Mesothelial cell of epicardium (in vitro differentiated cells): ENCODE measurements around the gene MXRA7. TPM values are rescaled to one million over a fixed set of nuclear protein-coding genes. Genes with fewer than 3 reads are reported as not detected.

ENCODE experiments used
- DNase-seq, 2 experiments: peaks; one replicate each; pipeline ENCODE4 v3.0.0; 2021; ENCODE audit warnings: low spot score in 2 of 2; ENCODE audit not compliant: unreplicated experiment in 2 of 2
- H3K27ac Mint-ChIP-seq: 2 replicates; pipeline ENCODE4 v1.8.0; 2021; ENCODE audit warnings: mixed read lengths
- H3K27me3 Mint-ChIP-seq: 2 replicates; pipeline ENCODE4 v1.8.0; 2021; ENCODE audit warnings: low read depth, mixed read lengths
- H3K36me3 Mint-ChIP-seq: 2 replicates; pipeline ENCODE4 v1.8.0; 2021; ENCODE audit warnings: mixed read lengths
- H3K4me1 Mint-ChIP-seq: 2 replicates; pipeline ENCODE4 v1.8.0; 2021; ENCODE audit warnings: mixed read lengths
- H3K4me3 Mint-ChIP-seq: 2 replicates; pipeline ENCODE4 v1.8.0; 2021; ENCODE audit warnings: mild to moderate bottlenecking, moderate library complexity, mixed read lengths
- H3K9me3 Mint-ChIP-seq: 2 replicates; pipeline ENCODE4 v1.8.0; 2021; ENCODE audit warnings: mixed read lengths
- CTCF ChIP-seq: fragments of 200-600 bp; sonication (generic); IDR thresholded peaks from one replicate; pipeline ENCODE4 v1.5.0; 2021; ENCODE audit warnings: antibody characterized with exemption; ENCODE audit not compliant: unreplicated experiment
- total RNA-seq: library from RNA; stranded (reverse); gene quantifications from 3 replicates; pipeline ENCODE4 v1.2.1, GENCODE V29; 2021

Gene MXRA7
- total RNA-seq, 1 donor from 2014 or later: 53.6 TPM

DNA sequence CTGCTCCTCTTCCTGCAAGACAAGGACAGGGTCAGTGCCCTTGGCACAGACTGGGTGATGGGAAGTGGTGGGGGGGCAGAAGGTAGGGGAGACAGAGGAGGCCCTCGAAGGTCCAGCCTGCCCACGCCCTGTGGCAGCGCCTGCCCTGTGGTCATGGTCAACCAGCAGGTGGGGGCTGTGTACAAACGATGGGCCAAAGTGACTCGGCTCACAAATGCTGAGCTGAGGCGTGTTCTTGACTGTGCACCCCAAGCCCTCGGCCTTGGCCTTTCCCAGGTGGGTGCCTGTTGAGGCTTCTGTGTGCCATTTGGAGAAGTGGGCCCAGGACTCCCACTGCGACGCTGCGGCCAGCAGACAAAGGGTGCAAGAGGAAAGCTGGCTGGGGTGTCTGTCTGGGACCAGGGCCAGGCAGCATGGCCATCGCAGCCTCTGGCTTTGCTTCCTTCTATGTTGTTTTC lies 22.6 kb downstream of the MXRA7 start:
- Mint-ChIP-seq H3K27ac (peak overlapping the region; percentile 58), H3K27me3 (no peaks in the 10 kb centered on the region), H3K4me1 (peaks cover 30% of the 10 kb centered on the region), H3K36me3 (peaks cover 1% of the 10 kb centered on the region), H3K9me3 (no peaks in the 10 kb centered on the region), H3K4me3 (no peak overlapping the region)
- DNase-seq: no peak
- no peak for TF ChIP-seq CTCF

DNA sequence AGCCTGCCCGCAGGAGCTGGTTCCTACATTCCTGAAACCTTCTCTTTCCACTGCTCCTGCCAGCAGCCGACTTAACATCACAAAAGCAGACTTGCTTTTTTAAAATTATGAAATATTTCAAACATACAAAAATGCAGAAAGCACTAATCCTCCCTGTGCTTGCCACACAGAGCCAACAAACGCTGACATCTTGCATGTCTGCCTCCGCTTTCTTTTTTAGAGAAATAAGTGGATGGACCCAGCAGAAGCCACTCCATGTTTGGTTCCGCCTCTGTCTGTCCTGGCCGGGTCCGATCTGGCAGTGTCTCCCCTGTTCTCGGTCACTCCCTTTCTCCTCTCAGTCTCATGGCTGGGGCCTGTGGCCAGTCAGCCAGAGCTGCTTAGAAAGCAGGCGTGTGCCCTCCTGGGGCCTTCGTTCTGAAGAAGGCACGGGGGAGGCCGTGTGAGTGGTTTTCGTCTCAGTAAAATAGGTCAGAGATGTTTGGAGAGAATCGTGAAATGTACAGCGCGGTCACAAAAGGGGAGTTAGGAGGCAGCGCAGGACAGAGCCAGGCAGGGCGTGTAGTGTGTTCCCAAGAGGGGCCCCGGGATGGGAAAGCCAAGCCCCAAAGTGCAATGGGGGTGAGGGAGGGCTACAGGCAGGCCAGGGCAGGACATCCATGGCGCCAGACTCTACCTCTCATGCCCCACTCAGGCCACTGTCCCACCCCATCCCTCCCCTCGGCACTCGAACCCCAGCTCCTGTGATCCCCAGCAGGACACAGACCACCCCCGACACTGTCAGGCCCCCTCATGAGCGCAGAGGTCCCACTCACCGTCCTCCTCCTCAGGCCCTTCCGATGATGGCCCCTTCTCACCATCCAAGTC lies 23.2 kb downstream of the MXRA7 start:
- TF ChIP-seq CTCF: no peak
- no peak overlapping the region for H3K4me3 Mint-ChIP-seq
- H3K27me3 Mint-ChIP-seq: no peaks in the 10 kb centered on the region
- peak overlapping the region; percentile 66 for H3K27ac Mint-ChIP-seq
- no peak for DNase-seq
- H3K36me3 Mint-ChIP-seq: peaks cover 1% of the 10 kb centered on the region
- no peaks in the 10 kb centered on the region for H3K9me3 Mint-ChIP-seq
- H3K4me1 Mint-ChIP-seq: peaks cover 30% of the 10 kb centered on the region

- Mint-ChIP-seq H3K27ac (peak overlapping the region; percentile 78), H3K4me3 (no peak overlapping the region), H3K4me1 (peaks cover 36% of the 10 kb centered on the region), H3K9me3 (no peaks in the 10 kb centered on the region), H3K36me3 (peaks cover 1% of the 10 kb centered on the region), H3K27me3 (no peaks in the 10 kb centered on the region)
- TF ChIP-seq CTCF: no peak
- DNase-seq: no peak
Measured at GRCh38 chr17:76686538-76687297, 24.0 kb downstream of the MXRA7 start.

- H3K27ac Mint-ChIP-seq: no peak overlapping the region
- H3K27me3 Mint-ChIP-seq: no peaks in the 10 kb centered on the region
- no peak overlapping the region for H3K4me3 Mint-ChIP-seq
- TF ChIP-seq CTCF: no peak
- peaks cover 4% of the 10 kb centered on the region for H3K36me3 Mint-ChIP-seq
- H3K9me3 Mint-ChIP-seq: no peaks in the 10 kb centered on the region
- peaks cover 42% of the 10 kb centered on the region for H3K4me1 Mint-ChIP-seq
- no peak for DNase-seq
Measured at GRCh38 chr17:76685846-76686245, 24.9 kb downstream of the MXRA7 start.

DNA sequence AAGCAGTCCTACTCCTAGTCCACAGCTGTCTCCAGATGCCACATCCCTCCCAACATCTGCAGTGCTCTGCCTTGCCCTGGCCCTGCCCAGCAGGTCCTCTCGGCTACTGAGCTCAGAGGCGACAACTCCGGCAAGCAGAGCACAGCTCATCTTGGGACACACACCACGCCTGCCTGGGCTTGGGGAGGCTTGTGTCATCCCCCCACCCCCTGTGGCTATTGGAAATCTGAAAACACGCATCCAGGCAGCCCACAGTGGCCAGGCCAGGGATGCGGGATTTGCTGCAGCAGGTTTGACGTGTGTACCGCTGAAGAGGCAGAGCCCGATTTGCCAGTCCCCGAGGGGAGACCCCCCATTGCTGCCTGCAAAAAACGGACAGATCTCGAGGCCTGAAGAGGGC lies 25.4 kb downstream of the MXRA7 start:
- H3K9me3 Mint-ChIP-seq: no peaks in the 10 kb centered on the region
- H3K4me3 Mint-ChIP-seq: no peak overlapping the region
- no peak overlapping the region for H3K27ac Mint-ChIP-seq
- H3K36me3 Mint-ChIP-seq: peaks cover 4% of the 10 kb centered on the region
- DNase-seq: no peak
- no peak for TF ChIP-seq CTCF
- H3K4me1 Mint-ChIP-seq: peaks cover 42% of the 10 kb centered on the region
- no peaks in the 10 kb centered on the region for H3K27me3 Mint-ChIP-seq
